GM19025 (cell line): ENCODE measurements around the gene LAPTM5.

Source experiments
- ATAC-seq: cut with Tn5 transposase; IDR thresholded peaks from one replicate; pipeline ENCODE4 v1.9.1; 2021; ENCODE audit warnings: mild to moderate bottlenecking, low read depth, moderate library complexity; ENCODE audit not compliant: unreplicated experiment

The LAPTM5 gene

GRCh38 chr1:30745834-30746208 is 11.8 kb downstream of the LAPTM5 start:
- ATAC-seq, result no peak

- no peak for ATAC-seq
Measured at GRCh38 chr1:30745156-30745833, 12.3 kb downstream of the LAPTM5 start.

- peak; percentile 25 for ATAC-seq
Measured at GRCh38 chr1:30744060-30744756, 13.4 kb downstream of the LAPTM5 start.

- ATAC-seq, result no peak
Measured at GRCh38 chr1:30743584-30744059, 14.0 kb downstream of the LAPTM5 start.

GRCh38 chr1:30742963-30743559 is 14.5 kb downstream of the LAPTM5 start:
- no peak for ATAC-seq

GRCh38 chr1:30742300-30742962 is 15.1 kb downstream of the LAPTM5 start:
- ATAC-seq, result no peak

GRCh38 chr1:30741239-30741894 is 16.2 kb downstream of the LAPTM5 start:
- ATAC-seq, result no peak

- no peak for ATAC-seq
Measured at GRCh38 chr1:30740251-30741238, 17.0 kb downstream of the LAPTM5 start.

- no peak for ATAC-seq
Measured at GRCh38 chr1:30739601-30740000, 18.0 kb downstream of the LAPTM5 start.

GRCh38 chr1:30738715-30739559 is 18.6 kb downstream of the LAPTM5 start:
- ATAC-seq, result no peak

- no peak for ATAC-seq
Measured at GRCh38 chr1:30738040-30738714, 19.4 kb downstream of the LAPTM5 start.

GRCh38 chr1:30737357-30738039 is 20.1 kb downstream of the LAPTM5 start:
- ATAC-seq, result no peak

GRCh38 chr1:30735668-30736498 is 21.7 kb downstream of the LAPTM5 start:
- no peak for ATAC-seq

GRCh38 chr1:30735124-30735523 is 22.4 kb downstream of the LAPTM5 start:
- no peak for ATAC-seq

- ATAC-seq, result no peak
Measured at GRCh38 chr1:30734580-30734979, 23.0 kb downstream of the LAPTM5 start.

GRCh38 chr1:30734106-30734505 is 23.5 kb downstream of the LAPTM5 start:
- ATAC-seq, result no peak

GRCh38 chr1:30733493-30733892 is 24.1 kb downstream of the LAPTM5 start:
- no peak for ATAC-seq
